MCF 10A (cell line): ENCODE measurements around the gene MED23. TPM values are rescaled to one million over a fixed set of nuclear protein-coding genes. Genes with fewer than 3 reads are reported as not detected.

Experiments
- Bru-seq: library from RNA; stranded (reverse); fragments of 400-500 nt; gene quantifications from one replicate; lab custom pipeline; 2021; lab: Mats Ljungman, UMichigan
- BruChase-seq, 2 experiments: library from RNA; stranded (reverse); fragments of 400-500 nt; gene quantifications; one replicate each; lab custom pipeline; 2021; lab: Mats Ljungman, UMichigan
- BruUV-seq: library from RNA; stranded (reverse); fragments of 400-500 nt; replicated peaks from 2 replicates; lab custom pipeline; 2021; lab: Mats Ljungman, UMichigan
- CTCF ChIA-PET: fragments of 300-600 bp; sonication (Branson Sonifier 250); formaldehyde crosslinking; extraction: SDS; loops from one replicate; lab custom pipeline; 2021; ENCODE audit warnings: antibody characterized with exemption, inconsistent platforms; lab: Yijun Ruan, JAX
- POLR2A ChIA-PET: fragments of 300-600, 350-650 bp; sonication (Branson Sonifier 250); formaldehyde crosslinking; extraction: SDS; loops from one replicate; lab custom pipeline; 2020; ENCODE audit warnings: antibody characterized with exemption, inconsistent platforms; lab: Yijun Ruan, JAX
- DNase-seq: peaks from one replicate; pipeline ENCODE4 v3.0.0-alpha.2; 2018; ENCODE audit not compliant: unreplicated experiment
- H3K27ac Mint-ChIP-seq: one replicate; pipeline ENCODE4 v1.8.0; 2022; ENCODE audit warnings: mild to moderate bottlenecking, low read depth, mixed read lengths; ENCODE audit not compliant: unreplicated experiment
- H3K27me3 Mint-ChIP-seq: one replicate; pipeline ENCODE4 v1.8.0; 2022; ENCODE audit warnings: mixed read lengths; ENCODE audit not compliant: insufficient read depth, unreplicated experiment
- H3K36me3 Mint-ChIP-seq: one replicate; pipeline ENCODE4 v1.8.0; 2022; ENCODE audit warnings: mild to moderate bottlenecking, moderate library complexity, mixed read lengths; ENCODE audit not compliant: insufficient read depth, unreplicated experiment
- H3K4me1 Mint-ChIP-seq: one replicate; pipeline ENCODE4 v1.8.0; 2022; ENCODE audit warnings: mixed read lengths; ENCODE audit not compliant: insufficient read depth, unreplicated experiment
- H3K4me3 Mint-ChIP-seq: one replicate; pipeline ENCODE4 v1.8.0; 2022; ENCODE audit warnings: mild to moderate bottlenecking, moderate library complexity, mixed read lengths; ENCODE audit not compliant: unreplicated experiment
- H3K9me3 Mint-ChIP-seq: one replicate; pipeline ENCODE4 v1.8.0; 2022; ENCODE audit warnings: mixed read lengths; ENCODE audit not compliant: unreplicated experiment
- CTCF ChIP-seq: fragments of 200-600 bp; IDR thresholded peaks from one replicate; pipeline ENCODE4 v1.8.0; 2022; ENCODE audit warnings: antibody characterized with exemption, mild to moderate bottlenecking; ENCODE audit not compliant: unreplicated experiment
- intact Hi-C: fragments of 100-400 bp; cut with micrococcal nuclease; formaldehyde crosslinking; loops from 2 replicates; pipeline ENCODE4 v1.14.1; 2022
- long read RNA-seq: library from polyadenylated mRNA; stranded (forward); transcript quantifications from one replicate; pipeline ENCODE4 v2.0.0, GENCODE V29; 2022
- total RNA-seq: library from RNA; stranded (reverse); gene quantifications from 2 replicates; pipeline ENCODE4 v1.2.3, GENCODE V29; 2022

Gene MED23
- 20.6 and 25.0 TPM in 2 replicates for total RNA-seq
- percentile 87 among the genes with signal in this experiment for Bru-seq, nascent RNA
- percentile 84 among the genes with signal in this experiment for BruChase-seq, experiment 1, labeled RNA remaining after a 6-hour chase
- percentile 89 among the genes with signal in this experiment for BruChase-seq, experiment 2, labeled RNA remaining after a 2-hour chase
- long read RNA-seq, full-length matches to known transcripts, result 22 of 54 reads
- long read RNA-seq, partial matches to known transcripts, result 14 of 54 reads
- long read RNA-seq, other reads (novel, unspliced or antisense), result 18 of 54 reads

GRCh38 chr6:131627724-131628682 lies at the start of gene MED23:
MED23 (minus strand) TSS chr6:131628242; CDS start chr6:131628049, 193 bp downstream.
- Mint-ChIP-seq H3K36me3 (peaks cover 35% of the 10 kb centered on the region), H3K27me3 (no peaks in the 10 kb centered on the region), H3K4me1 (peaks cover 13% of the 10 kb centered on the region), H3K4me3 (peak within 1 kb of the TSS; percentile 93), H3K9me3 (no peaks in the 10 kb centered on the region), H3K27ac (peak within 1 kb of the TSS; percentile 96)
- DNase-seq, result peak; percentile 94
- intact Hi-C loops, result no loop called here
- ChIA-PET CTCF (interaction anchor here (0.6 to 2.5 kb wide), 52 partner anchors 8 to 1878 kb away, joined by 3 to 34 read pairs (median 4); partner anchors contain the start of genes ARG1 and ENPP3), POLR2A (interaction anchor here (0.6 to 2.1 kb wide), 17 partner anchors 8 to 948 kb away, joined by 3 to 7 read pairs (median 3); no protein-coding TSS in a partner anchor)
- BruUV-seq, result TSS peak; percentile 51
- peak; percentile 97 for TF ChIP-seq CTCF

- H3K27me3 Mint-ChIP-seq, result no peaks in the 10 kb centered on the region
- POLR2A ChIA-PET, result no interaction called here
- TF ChIP-seq CTCF, result no peak
- no peaks in the 10 kb centered on the region for H3K36me3 Mint-ChIP-seq
- H3K9me3 Mint-ChIP-seq, result no peaks in the 10 kb centered on the region
- no peak for DNase-seq
- CTCF ChIA-PET, result interaction anchor here (0.7 kb wide), 1 partner anchor 254 kb away, joined by 3 read pairs; no protein-coding TSS in a partner anchor
- H3K4me1 Mint-ChIP-seq, result no peaks in the 10 kb centered on the region
- no peak overlapping the region for H3K27ac Mint-ChIP-seq
- no peak overlapping the region for H3K4me3 Mint-ChIP-seq
- BruUV-seq, result no TSS peak
- intact Hi-C loops, result no loop called here
Observed at GRCh38 chr6:131673184-131673583, 45.1 kb upstream of the MED23 start.

GRCh38 chr6:131669891-131670290 lies 41.8 kb upstream of the MED23 start:
- no peaks in the 10 kb centered on the region for H3K4me1 Mint-ChIP-seq
- BruUV-seq, result no TSS peak
- TF ChIP-seq CTCF, result no peak
- ChIA-PET CTCF (interaction anchor here (0.6 to 2.1 kb wide), 5 partner anchors 10 to 256 kb away, joined by 3 to 8 read pairs (median 3); partner anchors contain the start of gene MED23), POLR2A (no interaction called here)
- H3K27me3 Mint-ChIP-seq, result no peaks in the 10 kb centered on the region
- H3K27ac Mint-ChIP-seq, result no peak overlapping the region
- no peaks in the 10 kb centered on the region for H3K9me3 Mint-ChIP-seq
- no peak for DNase-seq
- H3K4me3 Mint-ChIP-seq, result no peak overlapping the region
- H3K36me3 Mint-ChIP-seq, result no peaks in the 10 kb centered on the region
- intact Hi-C loops, result no loop called here
